NK-92 (cell line): Measurements from ENCODE around the gene STK32A.
"Not testable (repeated sequence)": the region's sequence is repeated elsewhere in the genome, so short reads cannot be mapped to it uniquely, and the experiment has no call there.

ENCODE experiments used
- DNase-seq: peaks from one replicate; lab custom pipeline; 2025; ENCODE audit not compliant: unreplicated experiment; lab: John Stamatoyannopoulos, UW

The STK32A gene

GRCh38 chr5:147234825-147235635, at the start of gene STK32A:
TSS of gene STK32A (plus strand) at chr5:147235026. CDS start at chr5:147239635, 4,609 bp downstream.
- no peak for DNase-seq

DNA sequence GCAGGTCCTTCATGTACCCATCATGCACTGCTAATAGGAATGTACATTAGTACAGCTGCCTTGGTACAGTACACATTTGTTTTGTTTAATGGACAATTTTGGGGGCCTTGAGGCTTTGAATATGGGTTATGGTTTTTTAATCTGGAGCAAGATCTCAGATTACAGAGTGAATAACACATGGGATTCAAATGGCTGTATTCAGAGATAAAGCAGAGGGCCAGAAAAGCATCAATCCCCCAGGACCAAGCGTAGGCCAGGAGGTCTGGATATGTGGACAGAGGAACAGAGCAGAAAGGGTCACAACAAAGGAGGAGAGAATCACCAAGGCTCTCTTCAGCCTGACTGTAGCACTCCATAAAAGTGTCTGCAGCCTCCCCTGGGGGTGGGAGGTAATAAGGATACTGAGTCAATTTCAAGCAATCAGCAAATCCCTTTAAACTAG, 47.7 kb upstream of the STK32A start:
- no peak for DNase-seq

- DNase-seq: no peak
These were observed 46.4 kb upstream of the STK32A start for GRCh38 chr5:147188200-147189108.

DNA sequence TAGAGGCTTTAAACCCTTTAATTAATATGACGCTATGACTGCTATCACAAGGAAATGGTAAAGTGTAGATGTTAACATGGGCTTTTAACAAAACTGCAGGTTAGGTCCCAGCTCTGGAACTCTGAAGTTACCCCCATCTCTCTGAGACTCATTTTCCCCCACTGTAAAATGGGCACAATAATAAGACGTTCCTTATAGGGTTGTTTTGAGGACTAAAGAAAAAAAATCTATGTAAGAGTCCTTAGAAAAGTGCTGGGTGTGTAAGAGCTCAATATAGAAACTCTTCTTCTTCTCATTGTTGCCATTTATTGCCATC, 45.8 kb upstream of the STK32A start:
- no peak for DNase-seq

DNA sequence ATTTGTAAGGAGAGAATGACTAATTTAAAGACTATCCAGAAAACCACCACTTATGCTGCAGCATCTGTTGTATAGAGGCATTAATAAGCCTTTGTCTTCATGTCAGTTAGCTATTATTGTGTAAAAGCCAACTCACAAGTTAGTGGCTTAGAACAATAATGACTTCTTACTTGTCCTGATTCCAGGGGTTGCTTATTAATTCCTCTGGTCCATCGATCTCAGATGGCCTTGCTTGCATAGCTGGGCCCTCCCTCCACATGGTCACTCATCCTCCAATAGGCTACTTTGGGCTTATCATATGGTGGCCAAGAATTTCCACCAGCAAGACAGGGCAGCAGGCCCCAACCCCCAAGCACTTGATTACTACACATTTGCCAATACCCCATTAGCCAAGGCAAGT, 44.5 kb upstream of the STK32A start:
- DNase-seq: no peak

GRCh38 chr5:147193123-147193522, 41.7 kb upstream of the STK32A start:
- DNase-seq: no peak

- DNase-seq: no peak
These were observed 34.8 kb upstream of the STK32A start for GRCh38 chr5:147200004-147200403.

DNA sequence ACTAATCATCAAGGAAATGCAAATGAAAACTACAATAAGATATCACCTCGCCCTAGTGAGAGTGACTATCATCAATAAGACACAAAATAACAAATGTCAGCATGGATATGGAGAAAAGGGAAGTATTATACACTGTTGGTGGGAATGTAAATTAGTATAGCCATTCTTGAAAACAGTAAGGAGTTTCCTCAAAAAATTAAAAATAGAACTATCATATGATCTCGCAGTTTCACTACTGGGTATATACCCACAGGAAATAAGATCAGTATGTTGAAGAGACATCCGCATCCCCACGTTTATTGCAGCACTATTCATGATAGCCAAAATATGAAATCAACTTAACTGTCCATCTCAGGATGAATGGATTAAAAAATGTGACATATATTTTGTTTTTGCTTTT, 31.6 kb upstream of the STK32A start:
- DNase-seq: no peak

DNA sequence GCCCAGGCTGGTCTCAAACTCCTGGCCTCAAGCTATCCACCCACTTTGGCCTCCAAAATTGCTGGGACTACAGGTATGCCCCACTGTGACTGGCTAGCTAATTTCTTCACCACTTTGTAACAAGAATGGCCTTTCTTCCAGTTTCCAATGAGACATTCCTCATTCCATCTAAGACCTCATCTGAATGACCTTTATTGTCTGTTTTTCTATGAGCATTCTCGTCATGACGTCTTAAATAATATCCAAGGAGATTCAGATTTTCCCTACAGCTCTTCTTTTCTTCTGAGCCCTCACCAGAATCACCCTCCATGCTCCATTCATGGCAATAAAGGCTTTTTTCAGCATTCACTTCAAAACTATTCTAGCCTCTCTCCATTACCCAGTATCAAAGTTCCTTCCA, 30.2 kb upstream of the STK32A start:
- no peak for DNase-seq

DNA sequence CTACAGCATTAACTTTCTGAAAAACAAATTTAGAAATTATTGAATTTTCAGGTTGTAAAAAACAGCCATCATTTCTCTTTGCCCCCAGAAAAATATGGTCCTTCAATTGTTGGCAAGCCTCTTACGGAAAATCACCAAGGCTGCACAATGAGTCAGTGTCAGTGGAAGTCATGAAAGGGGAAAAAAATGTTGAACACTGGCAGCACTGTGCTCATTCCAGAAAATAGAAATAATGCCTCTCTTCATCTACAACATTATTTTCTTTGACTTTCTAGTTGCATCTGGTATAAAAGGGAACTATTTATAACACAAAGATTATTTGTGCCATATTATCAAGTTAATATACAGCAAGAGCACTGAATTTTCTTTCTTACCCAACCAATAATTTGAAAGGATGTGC, 26.7 kb upstream of the STK32A start:
- DNase-seq: no peak

DNA sequence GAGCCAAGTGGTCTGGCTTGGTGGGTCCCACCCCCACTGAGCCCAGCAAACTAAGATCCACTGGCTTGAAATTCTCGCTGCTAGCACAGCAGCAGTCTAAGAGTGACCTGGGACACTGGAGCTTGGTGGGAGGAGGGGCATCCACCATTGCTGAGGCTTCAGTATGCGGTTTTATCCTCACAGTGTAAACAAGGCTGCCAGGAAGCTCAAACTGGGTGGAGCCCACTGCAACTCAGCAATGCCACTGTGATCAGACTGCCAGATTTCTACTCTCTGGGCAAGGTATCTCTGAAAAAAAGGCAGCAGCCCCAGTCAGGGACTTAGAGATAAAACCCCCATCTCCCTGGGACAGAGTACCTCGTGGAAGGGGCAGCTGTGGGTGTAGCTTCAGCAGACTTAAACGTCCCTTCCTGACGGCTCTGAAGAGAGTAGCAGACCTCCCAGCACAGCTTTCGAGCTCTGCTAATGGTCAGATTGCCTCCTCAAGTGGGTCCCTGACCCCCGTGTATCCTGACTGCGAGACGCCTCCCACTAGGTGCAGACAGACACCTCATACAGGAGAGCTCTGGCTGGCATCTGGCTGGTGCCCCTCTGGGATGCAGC, 18.2 kb upstream of the STK32A start:
- no peak for DNase-seq

DNA sequence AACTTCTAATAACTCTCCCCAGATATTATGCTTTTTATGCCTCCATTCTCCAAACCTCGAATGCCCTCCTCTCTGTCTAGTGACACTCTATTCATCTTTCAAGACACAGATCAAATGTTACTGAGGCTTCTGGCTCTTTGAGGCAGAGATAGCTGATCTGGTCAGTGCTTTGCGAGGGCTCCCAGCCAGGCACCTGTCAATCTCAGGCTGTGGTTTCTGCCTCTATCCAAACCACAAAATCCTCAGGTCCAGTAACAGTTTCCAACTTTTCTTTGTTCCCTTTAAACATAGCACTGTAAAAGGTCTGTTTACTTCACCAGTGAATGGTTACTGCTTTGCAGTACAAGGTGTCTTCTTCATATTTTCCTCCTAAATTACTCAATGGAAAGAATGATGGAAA, 11.5 kb upstream of the STK32A start:
- DNase-seq: no peak

- no peak for DNase-seq
These were observed 10.7 kb upstream of the STK32A start for GRCh38 chr5:147223948-147224791.

DNA sequence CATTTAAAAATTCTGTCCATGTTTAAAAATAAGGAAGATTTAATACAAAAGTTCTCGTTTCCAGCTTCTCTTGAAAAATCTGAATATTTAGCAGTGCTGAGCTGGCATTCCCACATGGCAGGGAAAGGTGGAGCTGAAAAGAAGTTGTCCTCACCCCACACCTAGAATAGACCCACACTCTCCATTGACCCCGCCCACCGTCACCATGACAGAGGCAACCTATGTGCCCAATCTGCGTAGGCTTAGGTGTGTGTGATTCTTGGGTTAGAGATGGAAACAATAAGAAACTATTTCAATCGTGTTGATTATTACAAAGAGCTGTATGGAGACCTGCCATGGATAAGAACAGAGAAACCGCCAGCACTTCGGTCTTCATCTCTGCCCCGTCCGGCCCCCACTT, 8.9 kb upstream of the STK32A start:
- DNase-seq: no peak

DNA sequence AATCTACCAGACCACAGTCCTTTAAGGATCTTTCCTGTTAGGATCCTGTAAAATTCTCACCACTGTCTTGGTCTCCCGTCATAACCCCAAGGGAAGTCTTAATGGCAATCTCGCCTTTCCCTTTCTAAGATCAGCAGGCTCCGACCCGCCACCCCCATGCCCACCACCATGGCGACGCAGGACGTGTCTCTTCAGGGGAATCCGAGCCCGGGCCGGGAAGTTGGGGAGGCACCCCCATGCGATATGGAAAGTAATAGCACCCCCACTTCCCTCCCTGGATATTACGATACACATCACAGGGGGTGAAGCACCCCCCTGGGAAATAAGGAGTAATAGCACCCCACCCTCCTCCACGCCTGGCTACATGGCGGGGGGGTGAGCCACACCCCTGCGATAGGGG, 8.3 kb upstream of the STK32A start:
- no peak for DNase-seq

- DNase-seq: no peak
These were observed 494 bp upstream of the STK32A start for GRCh38 chr5:147234239-147234824.

- no peak for DNase-seq
These were observed 5.6 kb downstream of the STK32A start for GRCh38 chr5:147240266-147240985.

DNA sequence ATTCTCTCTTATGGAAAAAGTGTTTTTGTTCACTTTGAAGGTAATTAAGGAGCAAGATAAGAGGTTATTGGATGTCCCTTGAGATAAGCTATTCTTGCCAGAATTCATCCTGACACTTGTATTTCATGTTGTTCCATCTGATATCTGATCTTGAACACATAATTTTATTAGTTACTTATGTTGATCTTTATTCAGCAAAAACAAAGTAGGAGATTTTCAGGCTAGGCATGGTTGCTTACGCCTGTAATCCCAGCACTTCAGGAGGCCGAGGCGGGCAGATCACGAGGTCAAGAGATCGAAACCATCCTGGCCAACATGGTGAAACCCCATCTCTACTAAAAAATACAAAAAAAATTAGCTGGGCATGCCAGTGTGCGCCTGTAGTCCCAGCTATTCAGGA, 8.4 kb downstream of the STK32A start:
- not testable (repeated sequence) for DNase-seq

DNA sequence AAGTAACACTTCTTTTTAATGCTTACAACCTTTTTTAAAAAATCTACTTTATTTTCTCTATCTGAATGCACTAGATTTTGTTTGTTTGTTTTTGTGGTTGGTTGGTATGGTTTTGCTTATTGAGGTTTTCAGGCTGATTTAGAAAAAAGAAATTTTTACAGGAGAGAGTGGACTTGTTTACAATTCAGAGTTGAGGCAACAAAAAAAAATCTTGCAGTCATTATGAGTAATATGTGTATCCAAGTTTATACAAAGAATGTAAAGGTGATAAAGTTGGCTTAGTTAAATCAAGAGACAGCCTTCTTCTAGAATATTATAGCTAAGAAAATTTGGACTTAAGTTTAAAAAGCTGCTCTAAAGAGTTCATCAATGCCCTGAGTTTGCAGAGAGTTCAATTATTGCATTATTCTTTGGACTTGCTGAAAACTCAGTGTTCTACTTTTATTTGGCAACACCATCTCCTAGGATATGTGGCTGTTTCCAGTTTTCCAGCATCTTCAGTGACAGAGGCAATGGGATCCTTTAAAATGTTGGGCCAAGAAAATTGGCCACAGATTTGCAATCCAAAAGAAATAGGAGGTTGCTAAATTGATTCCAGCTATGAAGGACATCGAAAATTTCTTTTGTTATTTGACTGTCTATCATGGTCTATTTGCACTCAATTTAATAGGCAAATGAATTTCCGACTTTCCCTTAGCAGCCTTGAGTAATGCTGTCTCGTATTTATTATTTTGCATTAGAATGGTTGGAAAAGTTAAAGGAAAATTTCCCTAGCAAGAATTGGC, 10.7 kb downstream of the STK32A start:
- DNase-seq: no peak
